Measurements from ENCODE around the gene RRAS2. TPM values are rescaled to one million over a fixed set of nuclear protein-coding genes. Genes with fewer than 3 reads are reported as not detected.

RRAS2 gene
- total and polyA plus RNA-seq, 2 of the 4 experiments (the other 2 are of a cell fraction), result 85.5 to 106 TPM

GRCh38 chr11:14386895-14387480 is 28.0 kb upstream of the RRAS2 start:
- H3K4me1 ChIP-seq (ENCODE audit: control insufficient read depth, insufficient read depth, low read length), result no peaks in the 10 kb centered on the region
- H3K4ac ChIP-seq (ENCODE audit: low read depth, low read length), result no peak overlapping the region
- H3K9ac ChIP-seq (ENCODE audit: low read depth, low read length), result no peak overlapping the region
- no peak overlapping the region for H2AK9ac ChIP-seq (replicated peaks; ENCODE audit: low read depth, low read length, poor library complexity)
- POLR2A ChIA-PET (ENCODE audit: unreplicated experiment), result no interaction called here
- peak overlapping the region; percentile 60; the same call in 1 of the 2 replicates for H3K14ac ChIP-seq (replicated peaks; ENCODE audit: low read depth, low read length)
- no CpG with 5 or more reads among the region's 4 CpGs for WGBS, 2 experiments (ENCODE audit: extremely low coverage in 2 of 2, insufficient read length in 1 of 2)
- H3K27ac ChIP-seq (ENCODE audit: insufficient read depth, low read length), result no peak overlapping the region
- peak overlapping the region; percentile 5; the same call in 1 of the 3 replicates for H2BK15ac ChIP-seq (ENCODE audit: low read depth, low read length)
- H2AFZ ChIP-seq (replicated peaks; ENCODE audit: low read length, poor library complexity), result peak overlapping the region; percentile 64
- no peak overlapping the region; the same call in 1 of the 2 replicates for H2BK120ac ChIP-seq (ENCODE audit: low read depth, low read length)
- H3K4me2 ChIP-seq (ENCODE audit: low read depth, low read length), result 0 out of 2 replicates have a peak overlapping the region, but pooled peaks have one; percentile 13
- ATAC-seq (ENCODE audit: low read depth) (peak; percentile 84), DNase-seq (peak; percentile 89)
- no peak overlapping the region for H3K18ac ChIP-seq (ENCODE audit: low read depth, low read length)
- H2AK5ac ChIP-seq (ENCODE audit: low read depth, low read length), result no peak overlapping the region; the same call in 1 of the 2 replicates
- no peaks in the 10 kb centered on the region for H4K20me1 ChIP-seq (ENCODE audit: insufficient read depth, low read length)
- in situ Hi-C loops (cut with MboI; ENCODE audit: low sequenced_read_pairs) (no loop called here), dilution Hi-C loops (cut with HindIII; ENCODE audit: low sequenced_read_pairs, unreplicated experiment) (no loop called here), intact Hi-C loops (cut with micrococcal nuclease) (no loop called here)
- H3K9me3 ChIP-seq (ENCODE audit: control insufficient read depth, insufficient read depth, low read length), result no peaks in the 10 kb centered on the region
- no peak overlapping the region for H3K56ac ChIP-seq (ENCODE audit: extremely low read depth, insufficient read depth, low read length)
- H4K8ac ChIP-seq (ENCODE audit: low read depth in 2 of 2, low read length in 2 of 2), result no peak overlapping the region
- no peaks in the 10 kb centered on the region for H3K79me1 ChIP-seq (ENCODE audit: low read depth in 1 of 2, low read length in 2 of 2)
- no peak overlapping the region for H3K23ac ChIP-seq (ENCODE audit: low read depth, low read length)
- no peaks in the 10 kb centered on the region for H3K27me3 ChIP-seq (ENCODE audit: control insufficient read depth, insufficient read depth, low read length)
- TF ChIP-seq NFE2L2 (IDR thresholded peaks at IDR 0.05; ENCODE audit: low read depth, low read length) (no peak), RFX5 (IDR thresholded peaks at IDR 0.05; ENCODE audit: low read depth, low read length) (no peak), CHD1 (IDR thresholded peaks at IDR 0.05; ENCODE audit: low read depth, low read length) (no peak), USF2 (IDR thresholded peaks at IDR 0.05; ENCODE audit: low read depth, low read length) (peak; percentile 71; the same call in 1 of the 2 replicates), MXI1 (IDR thresholded peaks at IDR 0.05; ENCODE audit: borderline replicate concordance, low read depth, low read length) (peak; percentile 91), CEBPB (IDR thresholded peaks at IDR 0.05; ENCODE audit: low read depth, low read length) (0 out of 2 replicates have a peak, but pooled peaks have one; percentile 24), BHLHE40 (IDR thresholded peaks at IDR 0.05; ENCODE audit: low read depth, low read length) (0 out of 2 replicates have a peak, but pooled peaks have one; percentile 8)
- no peaks in the 10 kb centered on the region for H3K36me3 ChIP-seq (ENCODE audit: control insufficient read depth, insufficient read depth, low read length)
- no peak overlapping the region for H4K5ac ChIP-seq (ENCODE audit: low read depth, low read length)
- no peak overlapping the region for H2BK5ac ChIP-seq (ENCODE audit: low read depth, low read length, poor library complexity, severe bottlenecking)
- no TSS peak for BruUV-seq (replicated peaks)
- H4K91ac ChIP-seq (ENCODE audit: insufficient read depth, low read depth, low read length), result peak overlapping the region; percentile 25; the same call in 1 of the 2 replicates
- no peak overlapping the region for H3K4me3 ChIP-seq (ENCODE audit: insufficient read depth, low read depth, low read length)
- CTCF ChIA-PET, result interaction anchor here (0.7 to 0.8 kb wide), 2 partner anchors 9 to 84 kb away, joined by 3 read pairs; no protein-coding TSS in a partner anchor
- no peak overlapping the region for H2BK20ac ChIP-seq (ENCODE audit: low read depth, low read length)
- H3K9me1 ChIP-seq (ENCODE audit: insufficient read depth, low read length), result 0 out of 2 replicates have a peak, but pooled peaks cover 3% of the 10 kb centered on the region
